Activated CD8-positive, alpha-beta T cell treated with anti-CD3 and anti-CD28 coated beads for 36 hours (primary cell): ENCODE data around the gene PGF. TPM values are rescaled to one million over a fixed set of nuclear protein-coding genes. Genes with fewer than 3 reads are reported as not detected.
A peak's percentile ranks its signal among the peaks of the same experiment; 100 is the strongest.

Source experiments
- ATAC-seq: fragments of 200-7000 bp; cut with Tn5 transposase; one replicate; pipeline ENCODE4 v1.10.0; 2021; ENCODE audit warnings: mild to moderate bottlenecking, moderate library complexity
- CTCF ChIA-PET: fragments of 350-600 bp; sonication (Branson Sonifier 250); formaldehyde crosslinking; loops from one replicate; lab custom pipeline; 2021; ENCODE audit warnings: antibody characterized with exemption; lab: Charles Lee
- POLR2A ChIA-PET: fragments of 350-600 bp; sonication (Branson Sonifier 250); formaldehyde crosslinking; loops from one replicate; lab custom pipeline; 2021; ENCODE audit warnings: antibody characterized with exemption; lab: Charles Lee
- DNase-seq: peaks from one replicate; pipeline ENCODE4 v3.0.0-alpha.2; 2020
- H3K27ac Mint-ChIP-seq: one replicate; pipeline ENCODE4 v1.8.0; 2021; ENCODE audit warnings: mild to moderate bottlenecking, mixed read lengths
- H3K27me3 Mint-ChIP-seq: one replicate; pipeline ENCODE4 v1.8.0; 2021; ENCODE audit warnings: mixed read lengths
- H3K36me3 Mint-ChIP-seq: one replicate; pipeline ENCODE4 v1.8.0; 2021; ENCODE audit warnings: low read depth, mixed read lengths
- H3K4me1 Mint-ChIP-seq: one replicate; pipeline ENCODE4 v1.8.0; 2021; ENCODE audit warnings: low read depth, mixed read lengths
- H3K4me3 Mint-ChIP-seq: one replicate; pipeline ENCODE4 v1.8.0; 2021; ENCODE audit warnings: mild to moderate bottlenecking, moderate library complexity, mixed read lengths
- H3K9me3 Mint-ChIP-seq: one replicate; pipeline ENCODE4 v1.8.0; 2021; ENCODE audit warnings: mixed read lengths
- intact Hi-C: fragments of 100-400 bp; cut with micrococcal nuclease; formaldehyde crosslinking; loops from one replicate; pipeline ENCODE4 v1.10.0; 2022
- total RNA-seq, 2 experiments: library from RNA; stranded (reverse); gene quantifications; one replicate each; pipeline ENCODE4 v1.2.3, GENCODE V29; 2021
- TF ChIP-seq, protein P1 (sequence below): fragments of 200-600 bp; IDR thresholded peaks from one replicate; pipeline ENCODE4 v1.8.0; 2022; ENCODE audit warnings: antibody characterized with exemption, mild to moderate bottlenecking

Gene PGF
- total RNA-seq, 2 experiments from 2014 or later, result 0.27 to 0.45 TPM

GRCh38 chr14:74945852-74946658 lies 9.3 kb downstream of the PGF start:
- no peaks in the 10 kb centered on the region for H3K27me3 Mint-ChIP-seq
- no peaks in the 10 kb centered on the region for H3K9me3 Mint-ChIP-seq

GRCh38 chr14:74945261-74945851 lies 10.0 kb downstream of the PGF start:
- DNase-seq (peak; percentile 59), ATAC-seq (no peak)
- H3K27me3 Mint-ChIP-seq, result no peaks in the 10 kb centered on the region
- POLR2A ChIA-PET, result interaction anchor here (0.5 kb wide), 1 partner anchor 64 kb away, joined by 3 read pairs; no protein-coding TSS in a partner anchor
- H3K4me3 Mint-ChIP-seq, result no peak overlapping the region
- intact Hi-C loops, result loop anchor here (5.0 kb wide), 1 partner anchor 357 kb away; no protein-coding TSS in a partner anchor
- H3K36me3 Mint-ChIP-seq, result no peaks in the 10 kb centered on the region
- TF ChIP-seq, protein P1, sequence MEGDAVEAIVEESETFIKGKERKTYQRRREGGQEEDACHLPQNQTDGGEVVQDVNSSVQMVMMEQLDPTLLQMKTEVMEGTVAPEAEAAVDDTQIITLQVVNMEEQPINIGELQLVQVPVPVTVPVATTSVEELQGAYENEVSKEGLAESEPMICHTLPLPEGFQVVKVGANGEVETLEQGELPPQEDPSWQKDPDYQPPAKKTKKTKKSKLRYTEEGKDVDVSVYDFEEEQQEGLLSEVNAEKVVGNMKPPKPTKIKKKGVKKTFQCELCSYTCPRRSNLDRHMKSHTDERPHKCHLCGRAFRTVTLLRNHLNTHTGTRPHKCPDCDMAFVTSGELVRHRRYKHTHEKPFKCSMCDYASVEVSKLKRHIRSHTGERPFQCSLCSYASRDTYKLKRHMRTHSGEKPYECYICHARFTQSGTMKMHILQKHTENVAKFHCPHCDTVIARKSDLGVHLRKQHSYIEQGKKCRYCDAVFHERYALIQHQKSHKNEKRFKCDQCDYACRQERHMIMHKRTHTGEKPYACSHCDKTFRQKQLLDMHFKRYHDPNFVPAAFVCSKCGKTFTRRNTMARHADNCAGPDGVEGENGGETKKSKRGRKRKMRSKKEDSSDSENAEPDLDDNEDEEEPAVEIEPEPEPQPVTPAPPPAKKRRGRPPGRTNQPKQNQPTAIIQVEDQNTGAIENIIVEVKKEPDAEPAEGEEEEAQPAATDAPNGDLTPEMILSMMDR, result peak; percentile 74
- no peak overlapping the region for H3K27ac Mint-ChIP-seq
- no peaks in the 10 kb centered on the region for H3K9me3 Mint-ChIP-seq
- H3K4me1 Mint-ChIP-seq, result peaks cover 15% of the 10 kb centered on the region
- CTCF ChIA-PET, result interaction anchor here (0.6 to 6.3 kb wide), 58 partner anchors 9 to 363 kb away, joined by 3 to 74 read pairs (median 4); partner anchors contain the start of genes ACYP1, EIF2B2, PGF and RPS6KL1

More at GRCh38 chr14:74945852-74946658, 9.3 kb downstream of the PGF start:
- Mint-ChIP-seq H3K27ac (no peak overlapping the region), H3K4me3 (no peak overlapping the region), H3K36me3 (no peaks in the 10 kb centered on the region), H3K4me1 (peaks cover 14% of the 10 kb centered on the region)
- TF ChIP-seq, protein P1, result peak; percentile 92
- DNase-seq (peak; percentile 87), ATAC-seq (peak; percentile 82)
- ChIA-PET POLR2A (interaction anchor here (0.5 kb wide), 1 partner anchor 63 kb away, joined by 3 read pairs; no protein-coding TSS in a partner anchor), CTCF (interaction anchor here (0.7 to 6.3 kb wide), 46 partner anchors 8 to 363 kb away, joined by 3 to 74 read pairs (median 4); partner anchors contain the start of genes ACYP1, EIF2B2, PGF and RPS6KL1)
- intact Hi-C loops, result loop anchor here (5.0 kb wide), 1 partner anchor 356 kb away; no protein-coding TSS in a partner anchor

GRCh38 chr14:74942608-74943007 lies 12.8 kb downstream of the PGF start:
- H3K27ac Mint-ChIP-seq, result no peak overlapping the region
- no peaks in the 10 kb centered on the region for H3K27me3 Mint-ChIP-seq
- ChIA-PET POLR2A (interaction anchor here (1.5 to 2.1 kb wide), 3 partner anchors 10 to 184 kb away, joined by 4 read pairs; partner anchors contain the start of gene NEK9), CTCF (interaction anchor here (0.7 to 2.4 kb wide), 9 partner anchors 37 to 146 kb away, joined by 3 to 10 read pairs (median 3); no protein-coding TSS in a partner anchor)
- DNase-seq, result no peak
- H3K9me3 Mint-ChIP-seq, result no peaks in the 10 kb centered on the region
- no peak for ATAC-seq
- peaks cover 22% of the 10 kb centered on the region for H3K4me1 Mint-ChIP-seq
- intact Hi-C loops, result no loop called here
- TF ChIP-seq, protein P1, result no peak
- H3K36me3 Mint-ChIP-seq, result no peaks in the 10 kb centered on the region
- H3K4me3 Mint-ChIP-seq, result no peak overlapping the region

- peak overlapping the region; percentile 88 for H3K27ac Mint-ChIP-seq
- TF ChIP-seq, protein P1, result no peak
- peaks cover 22% of the 10 kb centered on the region for H3K4me1 Mint-ChIP-seq
Measured at GRCh38 chr14:74942181-74942580, 13.2 kb downstream of the PGF start.

More at GRCh38 chr14:74942181-74942580, 13.2 kb downstream of the PGF start:
- DNase-seq, result no peak
- H3K27me3 Mint-ChIP-seq, result no peaks in the 10 kb centered on the region
- H3K4me3 Mint-ChIP-seq, result peak overlapping the region; percentile 67
- H3K36me3 Mint-ChIP-seq, result no peaks in the 10 kb centered on the region
- ChIA-PET POLR2A (interaction anchor here (1.5 to 2.1 kb wide), 3 partner anchors 11 to 184 kb away, joined by 4 read pairs; partner anchors contain the start of gene NEK9), CTCF (interaction anchor here (0.8 to 2.0 kb wide), 6 partner anchors 70 to 146 kb away, joined by 3 to 9 read pairs (median 4); no protein-coding TSS in a partner anchor)
- ATAC-seq, result no peak
- intact Hi-C loops, result no loop called here
- H3K9me3 Mint-ChIP-seq, result no peaks in the 10 kb centered on the region
